Fibroblast of skin of left quadriceps (primary cell): ENCODE measurements around the gene SYNE1.
"Not testable (repeated sequence)": the region's sequence is repeated elsewhere in the genome, so short reads cannot be mapped to it uniquely, and the experiment has no call there.

Experiments
- DNase-seq, 2 experiments: peaks; one replicate each; pipeline ENCODE4 v3.0.0-alpha.2; 2013; ENCODE audit warnings: low read depth in 2 of 2

Gene SYNE1

DNA sequence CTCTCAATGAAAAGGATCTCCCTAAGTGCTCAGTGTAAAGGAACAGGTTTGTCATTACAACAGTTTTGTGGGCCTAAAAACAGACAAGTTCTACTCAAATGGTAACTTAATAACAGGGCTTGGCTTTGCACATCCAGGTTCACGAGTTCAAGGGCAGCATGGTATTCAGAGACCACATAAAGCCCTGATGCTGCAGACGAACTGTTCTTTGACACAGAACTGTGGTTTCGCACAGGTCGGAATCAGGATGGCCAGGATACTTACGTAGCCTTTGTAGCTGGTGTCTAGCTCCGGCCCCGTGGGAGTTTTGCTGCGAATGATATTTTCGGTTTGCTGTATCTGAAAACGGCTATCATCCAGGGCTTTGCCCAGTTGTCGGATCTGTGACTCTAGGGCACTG, 493.8 kb downstream of the SYNE1 start:
- DNase-seq = no peak

DNA sequence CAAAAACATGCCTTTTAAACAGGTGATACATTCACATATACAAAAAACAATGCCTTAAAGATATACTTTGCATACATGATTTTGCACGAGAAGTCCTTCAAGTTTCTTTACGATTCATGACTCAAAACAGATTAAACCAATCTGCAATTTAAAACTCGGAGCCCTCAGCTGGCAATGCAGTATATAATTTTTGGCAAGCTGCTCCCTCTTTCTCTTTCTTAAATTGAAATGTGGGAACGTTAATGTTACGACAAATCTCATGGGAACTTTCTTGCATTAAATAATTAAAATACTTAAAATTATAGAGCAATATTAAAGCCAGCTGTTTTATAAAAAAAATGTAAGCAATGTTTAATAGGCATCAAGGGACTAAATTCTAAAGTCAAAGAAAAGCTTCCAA, 495.1 kb downstream of the SYNE1 start:
- peak; percentile 67 to 70 for DNase-seq

DNA sequence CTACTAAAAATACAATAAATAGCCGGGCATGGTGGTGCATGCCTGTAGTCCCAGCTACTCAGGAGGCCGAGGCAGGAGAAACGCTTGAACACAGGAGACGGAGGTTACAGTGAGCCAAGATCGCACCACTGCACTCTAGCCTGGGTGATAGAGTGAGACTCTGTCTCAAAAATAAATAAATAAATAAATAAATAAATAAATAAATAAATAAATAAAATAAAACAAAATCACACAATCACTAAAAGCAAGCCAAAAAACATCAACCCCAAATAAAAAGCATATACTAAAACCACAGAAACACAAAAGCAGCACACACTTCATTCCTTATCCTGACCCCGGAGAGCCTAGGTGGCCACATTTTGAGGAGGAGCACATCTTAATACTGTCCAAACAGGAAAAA, 498.8 kb downstream of the SYNE1 start:
- DNase-seq = not testable (repeated sequence)

DNA sequence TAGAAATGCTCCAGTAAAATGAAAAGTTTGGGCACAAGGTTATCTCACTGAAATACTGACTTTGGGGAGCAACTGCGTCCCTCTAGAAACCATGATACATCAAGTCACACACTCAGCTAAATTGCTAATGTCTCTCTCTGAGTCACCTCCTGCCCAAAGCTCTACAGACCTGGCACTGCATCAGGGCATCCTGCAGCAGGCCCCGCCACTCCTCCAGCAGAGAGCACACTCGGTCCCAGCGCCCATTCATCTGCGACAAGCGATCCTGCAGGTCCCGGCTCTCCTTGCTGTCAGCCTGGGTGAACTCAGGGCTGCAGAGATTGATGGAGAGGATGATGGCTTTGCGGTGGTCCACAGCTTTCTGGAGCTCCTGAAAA, 500.7 kb downstream of the SYNE1 start:
- no peak for DNase-seq

- no peak for DNase-seq
Measured at GRCh38 chr6:152135755-152136448, 501.3 kb downstream of the SYNE1 start.

- no peak for DNase-seq
Measured at GRCh38 chr6:152130441-152130840, 506.7 kb downstream of the SYNE1 start.

- DNase-seq = no peak
Measured at GRCh38 chr6:152129691-152130151, 507.4 kb downstream of the SYNE1 start.

GRCh38 chr6:152127432-152128165, 509.6 kb downstream of the SYNE1 start:
- no peak for DNase-seq

GRCh38 chr6:152124429-152125074, 512.6 kb downstream of the SYNE1 start:
- peak; percentile 40 to 43 for DNase-seq

GRCh38 chr6:152123076-152123475, 514.1 kb downstream of the SYNE1 start:
- DNase-seq = no peak

GRCh38 chr6:152122434-152122833, 514.7 kb downstream of the SYNE1 start:
- DNase-seq = no peak

- no peak for DNase-seq
Measured at GRCh38 chr6:152121910-152122309, 515.3 kb downstream of the SYNE1 start.

DNA sequence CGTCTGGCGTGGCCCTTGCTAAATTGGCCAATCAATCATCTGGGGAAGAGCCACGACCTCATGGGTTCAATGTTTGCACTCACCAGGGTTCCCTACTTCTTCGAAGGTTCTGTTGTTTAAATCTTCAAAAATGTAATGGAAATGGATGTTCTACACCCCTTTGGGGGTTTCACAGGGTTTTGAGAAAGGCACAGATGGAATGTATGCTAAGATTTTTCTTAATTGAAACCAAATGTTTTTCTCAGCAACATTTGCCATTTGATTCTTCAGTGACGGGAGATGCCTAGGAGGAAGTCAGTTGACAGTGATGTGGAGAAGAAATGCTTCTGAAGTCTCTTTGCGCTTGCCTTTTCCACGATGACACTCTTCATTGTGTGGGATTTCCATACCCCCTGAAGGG, 517.3 kb downstream of the SYNE1 start:
- peak in 1 of 2 experiments; percentile 14 for DNase-seq

GRCh38 chr6:152118678-152119077, 518.5 kb downstream of the SYNE1 start:
- no peak for DNase-seq

GRCh38 chr6:152118224-152118623, 518.9 kb downstream of the SYNE1 start:
- DNase-seq = no peak

DNA sequence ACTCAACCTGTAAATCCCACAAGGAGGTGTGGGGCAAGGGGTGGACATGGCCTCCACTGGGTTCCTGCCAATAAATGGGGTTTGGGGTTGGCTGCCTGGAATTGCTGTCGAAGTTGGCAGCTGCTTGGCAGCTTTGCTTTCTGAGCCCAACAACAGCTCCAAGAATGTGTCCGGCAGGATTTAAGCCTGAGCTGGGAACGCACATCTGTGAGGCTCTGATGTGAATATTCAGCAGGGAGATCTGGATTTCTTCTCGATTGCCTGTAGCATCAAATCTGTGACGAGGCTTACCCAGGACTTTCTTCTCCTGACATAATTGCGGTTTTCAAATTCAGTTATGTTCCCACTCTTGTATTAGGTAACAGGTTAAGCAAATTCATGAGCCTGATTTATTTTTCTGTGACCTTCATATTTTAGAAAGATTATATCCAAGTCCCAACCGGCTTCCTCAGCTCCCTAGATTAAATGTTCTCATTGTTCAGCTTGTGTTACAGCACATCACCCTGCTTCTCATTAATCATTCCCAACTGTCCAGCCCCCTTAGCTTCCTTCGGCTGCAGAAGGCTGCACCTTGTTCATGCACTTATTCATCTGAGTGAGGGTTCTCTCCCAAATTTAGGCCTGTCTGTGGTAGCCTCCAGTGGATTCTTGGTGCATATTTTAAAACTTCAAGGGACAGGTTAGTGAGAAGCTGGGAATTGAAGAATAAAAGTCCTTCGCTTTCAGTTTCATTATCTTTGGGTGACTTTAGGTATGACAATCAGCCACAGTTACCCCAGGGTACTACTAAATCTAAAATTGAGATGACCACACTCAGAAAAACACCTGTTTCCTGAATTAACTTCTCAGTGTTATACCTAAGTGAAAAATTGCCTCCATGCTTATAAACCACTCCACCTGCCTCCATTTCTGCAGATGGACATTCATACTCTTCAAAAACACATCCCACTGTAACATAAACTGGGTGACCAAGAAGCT, 519.7 kb downstream of the SYNE1 start:
- no peak for DNase-seq

DNA sequence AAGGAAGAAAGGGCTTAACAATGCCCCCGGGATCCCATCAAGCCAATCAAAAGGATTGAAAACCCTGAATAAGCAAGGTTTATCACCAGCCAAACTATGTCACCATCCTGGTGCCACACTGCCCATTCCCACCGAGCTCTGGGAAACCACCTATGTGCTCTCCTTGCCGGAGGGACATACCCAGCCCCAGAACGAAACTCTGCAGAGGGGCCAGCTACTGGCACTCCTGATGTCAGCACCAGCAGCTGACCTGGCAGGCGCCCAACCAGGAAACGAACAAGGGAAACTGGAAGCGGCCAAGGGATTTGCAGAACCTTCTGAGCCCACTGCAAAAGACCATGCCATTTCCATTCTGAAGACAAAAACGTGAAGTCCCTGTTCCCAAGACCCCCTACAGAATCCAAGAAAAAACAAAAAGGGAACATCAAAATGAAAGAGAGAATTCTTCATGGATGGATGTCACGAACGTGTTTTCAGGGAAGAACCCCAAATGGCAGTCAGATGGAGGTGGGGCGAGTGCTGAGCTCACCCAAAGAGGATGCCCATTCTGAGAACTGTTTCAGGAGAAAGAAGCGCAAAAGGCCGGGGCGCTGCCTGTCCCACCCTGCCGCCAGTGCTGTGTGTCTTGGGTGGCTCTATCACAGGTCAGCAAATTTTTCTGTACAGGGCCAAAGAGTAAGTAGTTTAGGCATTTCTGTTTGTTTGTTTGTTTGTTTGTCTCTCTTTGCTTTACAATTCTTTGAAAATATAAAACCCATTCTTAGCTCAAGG, 524.5 kb downstream of the SYNE1 start:
- DNase-seq = no peak

- no peak for DNase-seq
Measured at GRCh38 chr6:152110886-152111820, 526.0 kb downstream of the SYNE1 start.

DNA sequence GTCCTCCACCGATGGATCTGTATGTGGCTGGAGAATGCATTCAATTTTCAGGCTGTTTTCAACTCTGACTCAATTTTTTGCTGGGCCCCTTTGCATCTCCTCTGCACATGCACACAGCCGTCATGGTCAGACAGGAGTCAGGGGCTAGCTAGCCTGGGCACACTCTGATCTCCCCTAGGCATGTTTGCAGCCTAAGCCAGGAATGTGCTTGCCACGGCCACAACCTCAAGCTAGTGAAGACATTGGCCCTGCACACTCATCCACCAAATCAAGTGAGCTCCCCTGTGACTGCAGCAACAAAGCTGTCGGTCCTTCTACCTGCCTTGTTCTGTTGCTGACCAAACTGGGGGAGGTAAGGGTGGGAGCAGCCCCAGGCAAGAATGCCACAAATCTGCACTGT, 529.2 kb downstream of the SYNE1 start:
- DNase-seq = no peak

- DNase-seq = no peak
Measured at GRCh38 chr6:152100183-152100618, 537.0 kb downstream of the SYNE1 start.
